CD4-positive, alpha-beta T cell treated with Interleukin-15 for 4 hours (primary cell): ENCODE results near the gene SLC10A3.

Source experiments
- DNase-seq: peaks from one replicate; pipeline ENCODE4 v3.0.0-alpha.2; 2020; ENCODE audit warnings: low spot score

Gene SLC10A3

DNA sequence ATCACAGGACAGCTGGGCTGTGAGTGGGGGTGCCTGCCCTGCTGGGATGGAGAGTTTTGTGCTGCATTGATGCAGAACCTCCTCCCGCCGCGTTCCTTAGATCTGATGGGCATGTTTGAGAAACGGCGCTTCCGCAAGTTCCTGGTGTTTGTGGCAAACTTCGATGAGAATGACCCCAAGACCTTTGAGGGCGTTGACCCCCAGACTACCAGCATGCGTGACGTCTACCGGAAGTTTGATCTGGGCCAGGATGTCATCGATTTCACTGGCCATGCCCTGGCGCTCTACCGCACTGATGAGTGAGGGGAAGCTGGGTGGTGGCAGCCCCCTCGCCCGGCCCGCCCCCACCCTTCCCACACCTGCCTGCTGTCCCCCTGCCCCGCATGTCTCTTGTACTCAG, 50.6 kb downstream of the SLC10A3 start:
- DNase-seq = no peak

DNA sequence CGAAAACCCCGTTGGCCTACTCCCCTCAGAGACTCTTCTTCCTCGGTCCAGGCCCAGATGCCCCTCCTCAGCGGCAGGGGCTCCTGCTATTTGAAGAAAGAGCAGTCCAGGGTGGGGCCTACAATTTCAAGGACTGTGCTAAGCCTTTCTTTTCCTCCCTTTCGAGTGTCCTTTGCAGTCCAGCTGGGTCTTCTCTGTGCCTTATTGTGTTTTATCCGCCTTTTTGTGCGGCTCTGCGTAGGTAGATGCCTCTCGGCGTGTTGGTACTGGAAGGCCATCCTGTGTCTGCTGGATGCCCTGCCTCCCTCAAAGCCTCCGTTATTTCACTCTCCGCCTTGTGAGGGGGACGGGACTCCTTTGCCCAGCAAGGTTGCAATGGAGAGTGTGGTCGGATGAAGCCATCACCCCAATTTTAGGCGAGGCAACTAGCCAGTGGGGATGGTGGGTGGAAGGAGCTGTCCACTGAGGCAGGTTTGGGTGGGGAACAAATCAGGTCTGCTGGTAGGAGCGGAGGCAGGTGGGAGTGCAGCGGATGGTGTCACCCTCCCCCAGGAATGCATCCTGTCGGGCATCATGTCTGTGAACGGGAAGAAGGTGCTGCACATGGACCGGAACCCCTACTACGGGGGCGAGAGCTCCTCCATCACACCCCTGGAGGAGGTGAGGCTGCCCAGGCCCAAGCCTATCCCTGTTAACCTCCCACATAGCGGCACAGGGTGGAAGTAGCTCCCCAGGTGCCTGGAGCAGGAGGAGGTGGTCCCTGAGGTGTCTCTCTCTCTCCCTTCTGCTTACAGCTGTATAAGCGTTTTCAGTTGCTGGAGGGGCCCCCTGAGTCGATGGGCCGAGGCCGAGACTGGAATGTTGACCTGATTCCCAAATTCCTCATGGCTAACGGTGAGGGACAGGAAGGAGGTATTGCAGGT, 52.2 kb downstream of the SLC10A3 start:
- no peak for DNase-seq
